A673 (cell line): ENCODE results near the gene CEMIP. TPM values are rescaled to one million over a fixed set of nuclear protein-coding genes. Genes with fewer than 3 reads are reported as not detected.

Experiments used
- BruUV-seq: library from RNA; stranded (reverse); fragments of 400-500 nt; replicated peaks from 2 replicates; lab custom pipeline; 2021; lab: Mats Ljungman, UMichigan
- CTCF ChIA-PET: fragments of 300-600 bp; sonication (Branson Sonifier 250); formaldehyde crosslinking; loops from one replicate; lab custom pipeline; 2022; ENCODE audit warnings: antibody characterized with exemption; lab: Charles Lee
- POLR2A ChIA-PET: fragments of 300-600 bp; sonication (Branson Sonifier 250); formaldehyde crosslinking; loops from one replicate; lab custom pipeline; 2022; ENCODE audit warnings: antibody characterized with exemption; ENCODE audit not compliant: low non-redundant PET; lab: Charles Lee
- DNase-seq: peaks from one replicate; pipeline ENCODE4 v3.0.0-alpha.2; 2015; ENCODE audit warnings: low spot score
- H3K27ac ChIP-seq: fragments of 200-600 bp; sonication (generic); 2 replicates; pipeline ENCODE4 v1.5.1; 2016; ENCODE audit warnings: mixed run types, low read depth, mild to moderate bottlenecking, mixed read lengths, antibody characterized with exemption, low read length; ENCODE audit not compliant: poor library complexity, severe bottlenecking
- H3K27me3 ChIP-seq: fragments of 200-600 bp; sonication (generic); replicated peaks from 2 replicates; pipeline ENCODE4 v1.6.1; 2017; ENCODE audit warnings: mixed run types, low read depth, mild to moderate bottlenecking, mixed read lengths, antibody characterized with exemption, low read length; ENCODE audit not compliant: insufficient read depth, poor library complexity
- H3K36me3 ChIP-seq: fragments of 200-600 bp; sonication (generic); 2 replicates; pipeline ENCODE4 v1.6.1; 2016; ENCODE audit warnings: mixed run types, mild to moderate bottlenecking, mixed read lengths, antibody characterized with exemption, low read length; ENCODE audit not compliant: insufficient read depth, poor library complexity, severe bottlenecking
- H3K4me1 ChIP-seq: fragments of 200-600 bp; sonication (generic); 2 replicates; pipeline ENCODE4 v1.6.1; 2017; ENCODE audit warnings: mixed run types, mild to moderate bottlenecking, mixed read lengths, antibody characterized with exemption, low read length; ENCODE audit not compliant: insufficient read depth, poor library complexity, severe bottlenecking
- H3K4me3 ChIP-seq: fragments of 200-600 bp; sonication (generic); 2 replicates; pipeline ENCODE4 v1.5.1; 2016; ENCODE audit warnings: low read depth, mixed run types, mild to moderate bottlenecking, mixed read lengths, low read length; ENCODE audit not compliant: poor library complexity, severe bottlenecking
- H3K9me3 ChIP-seq: fragments of 200-600 bp; sonication (generic); 2 replicates; pipeline ENCODE4 v1.6.1; 2016; ENCODE audit warnings: mixed run types, low read depth, mild to moderate bottlenecking, mixed read lengths, antibody characterized with exemption, low read length; ENCODE audit not compliant: poor library complexity, severe bottlenecking
- CTCF ChIP-seq: fragments of 300-800, 200-600 bp; sonication (generic); conservative IDR thresholded peaks from 2 replicates; pipeline ENCODE4 v1.5.1; 2017; ENCODE audit warnings: low read depth, mild to moderate bottlenecking, antibody characterized with exemption, low read length, moderate library complexity, mixed read lengths
- EZH2 ChIP-seq: fragments of 200-600 bp; sonication (generic); IDR thresholded peaks from 2 replicates; pipeline ENCODE4 v1.6.1; 2017; ENCODE audit warnings: borderline replicate concordance, low read depth, mild to moderate bottlenecking, mixed read lengths, antibody characterized with exemption, low read length; ENCODE audit not compliant: poor library complexity, severe bottlenecking
- intact Hi-C: fragments of 100-400 bp; cut with micrococcal nuclease; formaldehyde crosslinking; loops from one replicate; pipeline ENCODE4 v1.10.0; 2022; ENCODE audit not compliant: unreplicated experiment
- total RNA-seq: library from RNA; stranded (reverse); gene quantifications from 2 replicates; pipeline ENCODE4 v1.2.3, GENCODE V29; 2021

CEMIP gene
- total RNA-seq, 1 experiment from 2014 or later: not detected

- CTCF ChIA-PET: no interaction called here
- DNase-seq: no peak
- no peak overlapping the region for H3K27ac ChIP-seq
- H3K4me3 ChIP-seq: no peak overlapping the region
- H3K4me1 ChIP-seq: no peaks in the 10 kb centered on the region
- no TSS peak for BruUV-seq
- TF ChIP-seq CTCF (no peak), EZH2 (no peak)
- no peaks in the 10 kb centered on the region for H3K36me3 ChIP-seq
- H3K27me3 ChIP-seq: no peaks in the 10 kb centered on the region
- intact Hi-C loops: no loop called here
- POLR2A ChIA-PET: no interaction called here
- H3K9me3 ChIP-seq: no peaks in the 10 kb centered on the region
Observed at GRCh38 chr15:80916056-80916455, 136.9 kb downstream of the CEMIP start.

- ChIA-PET CTCF (no interaction called here), POLR2A (no interaction called here)
- intact Hi-C loops: no loop called here
- H3K4me3 ChIP-seq: no peak overlapping the region
- no peak for DNase-seq
- BruUV-seq: no TSS peak
- H3K36me3 ChIP-seq: no peaks in the 10 kb centered on the region
- no peaks in the 10 kb centered on the region for H3K4me1 ChIP-seq
- H3K27ac ChIP-seq: no peak overlapping the region
- H3K9me3 ChIP-seq: no peaks in the 10 kb centered on the region
- H3K27me3 ChIP-seq: no peaks in the 10 kb centered on the region
- TF ChIP-seq CTCF (no peak), EZH2 (no peak)
Observed at GRCh38 chr15:80918196-80918783, 139.1 kb downstream of the CEMIP start.

DNA sequence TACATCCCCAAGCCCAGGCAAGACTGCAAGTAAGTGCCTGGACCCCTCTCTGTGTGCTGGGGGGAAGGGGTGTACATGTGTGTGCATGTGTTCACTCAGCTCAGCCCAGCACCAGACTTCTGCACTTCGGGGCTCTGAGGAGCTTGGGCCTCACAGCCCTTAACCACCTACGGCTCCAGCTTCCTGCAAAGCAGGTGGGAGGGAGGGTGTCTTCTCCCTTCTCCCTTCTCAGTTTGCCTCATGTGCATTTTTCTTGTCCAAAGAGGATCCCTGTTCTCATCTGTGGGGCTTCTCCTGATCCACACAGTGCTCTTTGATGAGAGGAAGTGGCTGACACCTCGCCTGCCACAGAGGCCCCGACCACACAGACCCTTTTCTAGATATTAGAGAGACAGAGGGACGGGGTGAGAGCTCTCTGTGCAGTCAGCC is 141.1 kb downstream of the CEMIP start:
- CTCF ChIA-PET: no interaction called here
- intact Hi-C loops: no loop called here
- BruUV-seq: no TSS peak

More for the DNA sequence above, 141.1 kb downstream of the CEMIP start:
- no peaks in the 10 kb centered on the region for H3K36me3 ChIP-seq
- H3K9me3 ChIP-seq: no peaks in the 10 kb centered on the region
- no peak overlapping the region for H3K27ac ChIP-seq
- no peaks in the 10 kb centered on the region for H3K4me1 ChIP-seq
- H3K27me3 ChIP-seq: no peaks in the 10 kb centered on the region
- no peak overlapping the region for H3K4me3 ChIP-seq
- no peak for DNase-seq
- POLR2A ChIA-PET: no interaction called here
- TF ChIP-seq CTCF: no peak
- no peak for TF ChIP-seq EZH2
